Endometrium (tissue), 2 donors: ENCODE results near the gene DEFB127.
"Not testable (repeated sequence)": the region's sequence is repeated elsewhere in the genome, so short reads cannot be mapped to it uniquely, and the experiment has no call there.

Experiments
- FAIRE-seq: peaks from 2 replicates; lab custom pipeline; 2012; peaks lifted over from hg19 to GRCh38; lab: Jason Lieb, UNC
- donor health status: control.
- donor health status: control.

DEFB127 gene

GRCh38 chr20:157154-157553 lies at the start of gene DEFB127:
Gene DEFB127 (plus strand): TSS chr20:157454. CDS start chr20:157545, 91 bp downstream.
- FAIRE-seq = no peak

GRCh38 chr20:112396-112795 lies 44.9 kb upstream of the DEFB127 start:
- FAIRE-seq = no peak

GRCh38 chr20:117518-117917 lies 39.7 kb upstream of the DEFB127 start:
- no peak for FAIRE-seq

GRCh38 chr20:129786-130323 lies 27.4 kb upstream of the DEFB127 start:
- not testable (repeated sequence) for FAIRE-seq

GRCh38 chr20:137668-138490 lies 19.4 kb upstream of the DEFB127 start:
- no peak for FAIRE-seq

GRCh38 chr20:142290-142689 lies 15.0 kb upstream of the DEFB127 start, which contains the start of gene DEFB126:
Gene DEFB126 (plus strand): TSS chr20:142590. CDS start chr20:142629, 39 bp downstream.
- no peak for FAIRE-seq

- no peak for FAIRE-seq
These were observed 11.4 kb upstream of the DEFB127 start for GRCh38 chr20:145877-146276.

- no peak for FAIRE-seq
These were observed 5.1 kb upstream of the DEFB127 start for GRCh38 chr20:152131-152530.

GRCh38 chr20:164618-165017 lies 7.4 kb downstream of the DEFB127 start:
- FAIRE-seq = no peak

GRCh38 chr20:168876-169275 lies 11.6 kb downstream of the DEFB127 start:
- no peak for FAIRE-seq

GRCh38 chr20:184288-184687 lies 27.0 kb downstream of the DEFB127 start:
- FAIRE-seq = no peak

GRCh38 chr20:187733-188132 lies 30.5 kb downstream of the DEFB127 start:
- no peak for FAIRE-seq

GRCh38 chr20:189611-190010 lies 32.4 kb downstream of the DEFB127 start, which contains the start of gene DEFB128:
Gene DEFB128 (minus strand): TSS chr20:189711. CDS start chr20:189623, 88 bp downstream.
- FAIRE-seq = no peak

GRCh38 chr20:198225-198624 lies 41.0 kb downstream of the DEFB127 start:
- no peak for FAIRE-seq

GRCh38 chr20:199996-200395 lies 42.7 kb downstream of the DEFB127 start:
- no peak for FAIRE-seq

GRCh38 chr20:203630-204029 lies 46.4 kb downstream of the DEFB127 start:
- FAIRE-seq = not testable (repeated sequence)
